ENCODE results near the gene EFHB.

EFHB gene, protein sequence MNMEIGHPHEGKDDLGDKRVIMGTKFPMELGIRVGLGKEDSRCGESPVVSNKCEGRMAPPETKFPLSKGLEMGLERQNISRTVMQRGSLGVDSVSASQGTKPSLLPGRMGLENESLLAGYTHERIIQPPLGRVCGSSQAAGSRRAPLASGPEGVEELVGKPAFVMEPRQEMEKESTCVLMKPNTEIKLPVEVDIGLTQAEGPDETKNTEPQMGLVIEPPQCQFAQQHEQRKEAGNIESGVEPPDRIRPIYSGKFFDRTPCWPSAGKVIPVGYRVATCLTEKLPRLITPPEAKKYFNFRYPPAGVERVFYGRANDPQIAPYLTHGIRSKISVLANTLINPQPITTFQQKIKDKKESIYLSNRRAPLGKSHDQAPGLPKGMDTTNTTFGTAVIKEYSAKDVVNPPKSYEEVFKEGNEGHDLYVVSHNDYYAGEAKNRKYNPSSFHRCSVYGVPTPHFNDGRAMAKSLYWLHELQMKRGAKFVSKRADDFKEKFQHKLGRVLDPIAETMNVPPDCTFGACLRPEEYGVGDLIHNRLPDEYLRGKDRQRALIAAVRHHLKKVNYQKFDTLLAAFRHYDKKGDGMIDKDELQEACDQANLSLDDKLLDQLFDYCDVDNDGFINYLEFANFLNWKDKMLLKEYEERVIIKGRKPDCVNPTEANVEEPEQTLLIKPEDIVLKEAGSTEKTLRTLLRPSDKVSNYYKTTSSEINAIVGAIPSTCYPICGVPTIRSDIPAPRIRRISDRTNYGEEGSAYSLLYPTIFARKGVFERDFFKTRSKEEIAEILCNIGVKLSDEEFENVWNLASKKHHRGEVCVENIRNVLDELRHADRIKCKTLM

GRCh38 chr3:19934098-19934566 is at the start of gene EFHB:
EFHB (minus strand) TSS chr3:19934217; CDS start chr3:19934018, 199 bp downstream.
- DNase-seq (ENCODE audit: low spot score): peak; percentile 75

DNA sequence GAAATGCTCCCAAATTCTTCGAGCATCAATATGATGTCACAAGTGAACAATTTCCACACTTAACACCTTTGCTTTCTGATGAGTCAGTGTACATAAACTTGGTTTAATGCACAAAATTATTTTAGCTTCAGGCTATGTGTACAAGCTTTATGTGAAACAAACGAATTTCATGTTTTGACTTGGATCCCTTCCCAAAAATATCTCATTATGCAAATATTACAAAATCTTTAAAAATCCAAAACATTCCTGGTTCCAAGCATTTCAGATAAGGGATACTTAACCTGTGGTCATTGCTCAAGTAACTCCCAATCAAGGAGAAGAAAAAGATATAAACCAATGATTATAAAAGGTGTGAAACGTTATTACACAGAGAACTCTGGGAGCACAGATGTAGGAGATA is 38.0 kb upstream of the EFHB start:
- peak; percentile 25 for DNase-seq (ENCODE audit: low spot score)

DNA sequence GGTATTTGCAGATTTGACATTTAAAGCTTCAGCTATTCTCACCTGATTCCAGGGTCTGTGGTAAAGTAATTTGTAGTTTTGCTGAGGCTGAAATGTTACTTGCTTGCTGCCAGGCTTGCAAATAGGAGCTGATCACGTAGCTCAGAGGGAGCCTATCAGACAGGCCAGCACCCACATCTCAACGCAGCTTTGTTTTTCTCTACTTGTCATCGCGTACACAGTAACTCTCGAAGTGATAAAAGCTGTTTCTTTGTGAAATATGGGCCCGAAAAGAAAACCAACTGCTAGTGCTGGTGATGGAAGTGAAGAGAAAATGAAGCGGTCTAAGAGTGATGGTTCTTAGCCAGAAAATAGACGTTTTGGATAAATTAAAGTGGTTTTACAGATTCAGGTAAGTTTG is 36.3 kb upstream of the EFHB start:
- DNase-seq (ENCODE audit: low spot score): peak; percentile 10

DNA sequence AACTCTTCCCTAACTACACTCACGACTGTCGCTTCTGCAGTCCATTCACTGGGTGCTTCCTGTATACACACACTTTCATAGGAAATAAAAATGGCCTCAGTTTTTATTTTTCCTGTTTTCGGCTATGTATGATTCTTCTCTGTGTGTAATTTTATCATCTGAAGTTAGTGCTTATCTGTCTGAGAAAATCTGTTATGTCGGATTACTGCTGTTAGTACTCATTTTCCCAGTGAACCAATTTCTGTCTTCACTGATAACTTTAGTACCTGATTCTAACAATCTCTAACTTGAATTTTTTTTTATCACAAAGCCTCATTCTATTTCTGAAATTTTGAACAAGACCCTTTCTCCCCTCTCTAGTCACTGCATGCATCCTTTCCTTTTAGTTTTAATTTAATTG is 33.8 kb upstream of the EFHB start:
- no peak for DNase-seq (ENCODE audit: low spot score)

DNA sequence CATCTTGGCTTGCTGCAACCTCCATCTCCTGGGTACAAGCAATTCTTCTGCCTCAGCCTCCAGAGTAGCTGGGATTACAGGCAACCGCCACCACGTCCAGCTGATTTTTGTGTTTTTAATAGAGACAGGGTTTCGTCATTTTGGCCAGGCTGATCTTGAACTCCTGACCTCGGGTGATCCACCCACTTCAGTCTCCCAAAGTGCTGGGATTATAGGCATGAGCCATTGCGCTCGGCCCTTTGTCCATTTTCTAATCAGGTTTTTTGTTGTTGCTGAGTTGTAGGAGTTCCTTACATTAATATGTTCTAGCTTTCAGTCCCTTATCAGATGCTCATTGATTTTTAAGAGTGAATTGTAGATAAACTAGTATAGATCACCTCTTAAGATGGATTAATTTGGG is 33.2 kb upstream of the EFHB start:
- no peak for DNase-seq (ENCODE audit: low spot score)

DNA sequence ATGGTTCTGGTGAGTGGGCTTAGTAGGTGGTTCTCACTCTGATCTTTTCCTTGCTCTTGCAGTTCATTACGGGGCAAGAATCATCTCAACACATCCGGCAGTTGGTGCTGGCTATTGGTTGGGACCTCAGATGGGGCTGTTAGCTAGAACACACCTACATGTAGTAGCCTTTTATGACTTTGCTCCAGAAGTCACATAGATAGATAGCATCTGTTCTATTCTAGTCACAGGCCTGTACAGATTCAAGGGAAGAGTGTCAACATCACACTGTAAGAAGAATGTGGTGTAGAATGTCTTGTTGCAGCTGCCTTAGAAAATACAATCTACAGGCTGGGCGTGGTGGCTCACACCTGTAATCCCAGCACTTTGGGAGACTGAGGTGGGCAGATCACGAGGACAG is 27.9 kb upstream of the EFHB start:
- DNase-seq (ENCODE audit: low spot score): no peak

- no peak for DNase-seq (ENCODE audit: low spot score)
Observed at GRCh38 chr3:19960696-19961095, 26.7 kb upstream of the EFHB start.

- DNase-seq (ENCODE audit: low spot score): no peak
Observed at GRCh38 chr3:19959505-19959904, 25.5 kb upstream of the EFHB start.

DNA sequence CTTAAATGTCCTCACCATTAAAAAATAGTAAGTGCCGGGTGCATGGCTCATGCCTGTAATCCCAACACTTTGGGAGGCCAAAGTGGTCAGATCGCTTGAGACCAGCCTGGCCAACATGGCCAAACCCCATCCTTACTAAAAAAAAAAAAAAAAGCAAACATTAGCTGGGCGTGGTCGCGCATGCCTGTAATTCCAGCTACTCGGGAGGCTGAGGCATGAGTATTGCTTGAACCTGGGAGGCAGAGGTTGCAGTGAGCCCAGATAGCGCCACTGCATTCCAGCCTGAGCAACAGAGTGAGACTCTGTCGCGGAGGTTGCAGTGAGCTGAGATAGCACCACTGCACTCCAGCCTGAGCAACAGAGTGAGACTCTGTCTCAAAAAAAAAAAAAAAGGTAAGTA is 23.3 kb upstream of the EFHB start:
- peak; percentile 30 for DNase-seq (ENCODE audit: low spot score)

- DNase-seq (ENCODE audit: low spot score): no peak
Observed at GRCh38 chr3:19954676-19955075, 20.7 kb upstream of the EFHB start.

- DNase-seq (ENCODE audit: low spot score): no peak
Observed at GRCh38 chr3:19950316-19950715, 16.3 kb upstream of the EFHB start.

DNA sequence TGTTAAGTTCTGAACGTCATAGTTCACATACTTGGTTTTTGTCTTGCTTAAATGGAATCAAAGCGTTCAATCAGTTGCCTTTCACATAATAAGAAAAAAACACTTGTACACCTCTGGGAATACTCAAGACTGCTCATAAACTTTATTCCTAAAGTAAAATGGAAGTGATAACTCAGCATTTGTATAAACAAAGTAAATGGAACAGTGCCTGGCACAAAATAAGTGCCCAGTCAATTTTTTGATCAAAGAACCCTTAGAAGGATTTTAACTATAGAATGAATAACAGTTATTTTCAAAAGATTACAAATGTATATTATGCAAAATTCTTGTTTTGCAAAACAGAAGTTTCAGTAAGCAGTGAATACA is 14.2 kb upstream of the EFHB start:
- no peak for DNase-seq (ENCODE audit: low spot score)

- peak; percentile 62 for DNase-seq (ENCODE audit: low spot score)
Observed at GRCh38 chr3:19947549-19948225, 13.7 kb upstream of the EFHB start.

DNA sequence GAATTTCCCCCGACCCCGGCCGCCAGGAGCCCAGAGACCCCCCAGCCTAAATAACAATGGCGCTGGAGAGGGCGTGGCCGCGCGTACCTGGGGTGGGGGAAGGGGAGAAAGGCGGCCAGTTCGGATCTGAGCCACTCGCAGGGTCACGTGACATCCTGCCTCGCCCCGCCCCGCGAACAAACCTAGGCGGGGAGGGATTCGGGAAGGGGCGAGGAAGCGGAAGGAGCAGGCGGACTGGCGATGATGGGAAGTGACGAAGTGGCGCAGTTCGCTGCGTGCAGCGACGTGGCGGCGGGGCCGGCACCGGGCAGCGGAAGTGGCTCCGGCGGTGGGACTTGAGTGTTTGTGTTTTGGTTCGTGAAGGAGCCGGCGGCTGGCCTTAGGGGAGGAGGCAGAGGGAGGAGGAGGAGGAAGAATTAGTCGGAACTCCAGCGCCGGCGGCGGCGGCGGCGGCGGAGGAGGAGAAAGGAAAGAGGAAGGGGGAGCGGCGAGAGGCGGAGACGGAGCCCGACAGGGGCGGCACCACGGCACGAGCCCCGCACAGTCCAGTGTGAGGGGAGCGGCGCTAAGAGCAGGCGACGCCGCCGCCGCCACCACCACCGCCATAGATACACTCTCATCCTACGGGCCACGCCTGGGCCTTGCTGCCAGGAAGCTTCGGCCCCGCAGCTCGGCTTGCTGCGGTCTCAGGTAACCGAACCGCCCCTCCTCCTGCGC is 13.0 kb upstream of the EFHB start, which contains the start of gene RAB5A:
Gene RAB5A, plus strand, starts transcription at position 266 of the 717 bp plus-strand sequence. CDS start 3,802 bp downstream, outside the sequence.
- DNase-seq (ENCODE audit: low spot score): peak; percentile 99

- peak; percentile 6 for DNase-seq (ENCODE audit: low spot score)
Observed at GRCh38 chr3:19945969-19946831, 12.2 kb upstream of the EFHB start.

- peak; percentile 47 for DNase-seq (ENCODE audit: low spot score)
Observed at GRCh38 chr3:19945534-19945933, 11.5 kb upstream of the EFHB start.

DNA sequence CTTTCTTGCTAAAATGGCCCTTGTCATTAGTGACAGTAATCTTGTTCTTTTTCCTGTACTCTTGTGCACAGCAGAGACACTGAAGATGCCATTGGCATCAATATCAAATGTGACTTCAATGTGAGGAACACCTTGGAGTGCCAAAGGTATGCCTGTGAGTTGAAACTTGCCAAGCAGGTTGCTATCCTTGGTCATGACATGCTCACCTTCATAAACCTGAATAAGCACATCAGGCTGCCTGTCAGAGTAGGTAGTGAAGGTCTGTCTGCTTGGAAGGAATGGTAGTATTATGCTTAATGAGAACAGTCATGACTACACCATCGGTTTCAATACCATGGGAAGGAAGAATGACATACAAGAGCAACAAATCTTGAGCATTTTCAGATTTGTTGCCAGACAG is 6.6 kb upstream of the EFHB start:
- DNase-seq (ENCODE audit: low spot score): no peak

GRCh38 chr3:19938295-19938627 is 4.2 kb upstream of the EFHB start:
- no peak for DNase-seq (ENCODE audit: low spot score)

- peak; percentile 54 for DNase-seq (ENCODE audit: low spot score)
Observed at GRCh38 chr3:19937459-19938294, 3.7 kb upstream of the EFHB start.

DNA sequence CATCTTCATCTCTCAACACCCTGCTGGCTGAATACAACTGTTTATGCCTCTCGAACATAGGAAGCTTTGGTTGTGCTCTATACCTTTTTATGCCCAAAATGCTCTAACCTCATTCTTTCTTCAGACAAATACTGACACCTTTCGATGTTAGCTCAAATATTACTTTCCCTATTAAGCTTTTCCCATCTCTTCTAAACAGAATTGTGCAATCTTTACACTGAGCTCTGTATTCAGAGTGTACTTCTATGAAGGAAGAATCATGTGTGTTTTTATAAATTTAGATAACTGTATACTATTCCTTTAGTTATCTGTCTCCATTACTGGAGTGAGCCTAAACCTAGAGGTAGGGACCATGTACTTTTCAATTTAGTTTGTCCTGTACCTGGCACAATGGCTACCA is 1.6 kb downstream of the EFHB start:
- no peak for DNase-seq (ENCODE audit: low spot score)

Measured in kidney tubule cell (primary cell).